MM.1S (cell line): ENCODE results near the gene CCDC69.

Experiments
- DNase-seq: peaks from one replicate; pipeline ENCODE4 v3.0.0-alpha.2; 2015
- H2AFZ ChIP-seq: fragments of 300-600 bp; sonication (generic); 2 replicates; pipeline ENCODE4 v1.6.0; 2016; ENCODE audit warnings: antibody characterized with exemption, low read length
- H3F3A ChIP-seq: fragments of 300-600 bp; sonication (generic); 2 replicates; pipeline ENCODE4 v1.6.1; 2016; ENCODE audit warnings: mild to moderate bottlenecking, antibody characterized with exemption, low read length, moderate library complexity, mixed read lengths; ENCODE audit not compliant: insufficient read depth
- H3K27ac ChIP-seq: fragments of 300-600 bp; sonication (generic); 2 replicates; pipeline ENCODE4 v1.5.1; 2016; ENCODE audit warnings: mild to moderate bottlenecking, low read length
- H3K27me3 ChIP-seq: fragments of 300-600 bp; sonication (generic); replicated peaks from 2 replicates; pipeline ENCODE4 v1.6.0; 2016; ENCODE audit warnings: low read length; ENCODE audit not compliant: insufficient read depth
- H3K36me3 ChIP-seq: fragments of 300-600 bp; sonication (generic); replicated peaks from 2 replicates; pipeline ENCODE4 v1.6.1; 2016; ENCODE audit warnings: mild to moderate bottlenecking, low read length, mixed read lengths; ENCODE audit not compliant: insufficient read depth
- H3K4me1 ChIP-seq: fragments of 300-600 bp; sonication (generic); 2 replicates; pipeline ENCODE4 v1.6.1; 2016; ENCODE audit warnings: low read length, mixed read lengths
- H3K4me2 ChIP-seq: fragments of 300-600 bp; sonication (generic); 2 replicates; pipeline ENCODE4 v1.6.0; 2016; ENCODE audit warnings: low read depth, low read length
- H3K4me3 ChIP-seq: fragments of 300-600 bp; sonication (generic); 2 replicates; pipeline ENCODE4 v1.5.1; 2016; ENCODE audit warnings: low read length, mixed read lengths
- H3K79me2 ChIP-seq: fragments of 300-600 bp; sonication (generic); 2 replicates; pipeline ENCODE4 v1.6.1; 2016; ENCODE audit warnings: mixed run types, low read length, mixed read lengths
- H3K9ac ChIP-seq: fragments of 300-600 bp; sonication (generic); 2 replicates; pipeline ENCODE4 v1.6.1; 2016; ENCODE audit warnings: low read length, mixed read lengths
- H3K9me2 ChIP-seq: fragments of 300-600 bp; sonication (generic); replicated peaks from 2 replicates; pipeline ENCODE4 v1.6.1; 2016; ENCODE audit warnings: mild to moderate bottlenecking, low read length, mixed read lengths; ENCODE audit not compliant: insufficient read depth
- H3K9me3 ChIP-seq: fragments of 300-600 bp; sonication (generic); replicated peaks from 2 replicates; pipeline ENCODE4 v1.6.1; 2016; ENCODE audit warnings: mild to moderate bottlenecking, low read length, mixed read lengths; ENCODE audit not compliant: insufficient read depth
- H4K20me1 ChIP-seq: fragments of 300-600 bp; sonication (generic); 2 replicates; pipeline ENCODE4 v1.6.1; 2016; ENCODE audit warnings: mild to moderate bottlenecking, low read length, moderate library complexity, mixed read lengths; ENCODE audit not compliant: insufficient read depth
- EZH2 ChIP-seq: fragments of 300-600 bp; sonication (generic); optimal IDR thresholded peaks from 2 replicates; pipeline ENCODE3; 2017; ENCODE audit warnings: low read depth, mild to moderate bottlenecking, antibody characterized with exemption, low read length, mixed read lengths
- EZH2phosphoT487 ChIP-seq: fragments of 300-600 bp; sonication (generic); IDR thresholded peaks from 2 replicates; pipeline ENCODE4 v1.6.1; 2018; ENCODE audit warnings: antibody characterized with exemption, low read length
- TF ChIP-seq, protein P1 (sequence below): fragments of 300-600 bp; sonication (generic); IDR thresholded peaks from 2 replicates; pipeline ENCODE4 v1.5.1; 2016; ENCODE audit warnings: antibody characterized with exemption, low read length, mixed read lengths

The CCDC69 gene

DNA sequence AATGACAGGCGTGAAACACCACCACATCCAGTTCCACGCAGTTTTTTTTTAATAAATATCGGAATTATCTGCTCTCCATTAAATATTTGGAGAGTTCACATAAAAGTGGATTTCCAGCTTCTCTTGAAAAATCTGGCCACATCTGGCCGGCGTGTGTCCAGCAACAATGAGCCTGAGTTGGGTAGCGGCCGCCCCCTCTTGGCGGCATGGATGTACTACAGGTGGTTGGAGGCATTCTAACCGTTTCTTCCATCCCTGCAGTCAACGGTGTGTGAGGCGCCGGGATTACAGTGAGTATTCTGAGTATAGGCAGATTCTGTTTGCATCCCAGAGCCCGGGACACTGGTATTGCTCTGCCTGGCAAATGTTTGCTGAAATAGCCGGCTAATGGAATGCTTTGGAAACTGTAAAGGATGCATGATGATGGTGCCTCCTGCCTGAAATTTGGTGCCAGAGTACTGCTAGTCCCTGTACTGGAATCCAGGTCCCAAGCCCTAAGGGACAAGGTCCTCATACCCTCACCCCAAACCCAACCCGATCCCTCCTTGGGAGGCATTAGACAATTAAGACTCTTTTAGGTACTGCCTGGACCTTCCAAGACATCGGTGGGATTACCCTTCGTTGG is 15.5 kb upstream of the CCDC69 start:
- H4K20me1 ChIP-seq: no peaks in the 10 kb centered on the region
- H2AFZ ChIP-seq: peak overlapping the region; percentile 76; the same call in 1 of the 2 replicates
- no peaks in the 10 kb centered on the region for H3K9me2 ChIP-seq
- TF ChIP-seq, protein P1, sequence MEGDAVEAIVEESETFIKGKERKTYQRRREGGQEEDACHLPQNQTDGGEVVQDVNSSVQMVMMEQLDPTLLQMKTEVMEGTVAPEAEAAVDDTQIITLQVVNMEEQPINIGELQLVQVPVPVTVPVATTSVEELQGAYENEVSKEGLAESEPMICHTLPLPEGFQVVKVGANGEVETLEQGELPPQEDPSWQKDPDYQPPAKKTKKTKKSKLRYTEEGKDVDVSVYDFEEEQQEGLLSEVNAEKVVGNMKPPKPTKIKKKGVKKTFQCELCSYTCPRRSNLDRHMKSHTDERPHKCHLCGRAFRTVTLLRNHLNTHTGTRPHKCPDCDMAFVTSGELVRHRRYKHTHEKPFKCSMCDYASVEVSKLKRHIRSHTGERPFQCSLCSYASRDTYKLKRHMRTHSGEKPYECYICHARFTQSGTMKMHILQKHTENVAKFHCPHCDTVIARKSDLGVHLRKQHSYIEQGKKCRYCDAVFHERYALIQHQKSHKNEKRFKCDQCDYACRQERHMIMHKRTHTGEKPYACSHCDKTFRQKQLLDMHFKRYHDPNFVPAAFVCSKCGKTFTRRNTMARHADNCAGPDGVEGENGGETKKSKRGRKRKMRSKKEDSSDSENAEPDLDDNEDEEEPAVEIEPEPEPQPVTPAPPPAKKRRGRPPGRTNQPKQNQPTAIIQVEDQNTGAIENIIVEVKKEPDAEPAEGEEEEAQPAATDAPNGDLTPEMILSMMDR: peak; percentile 91
- TF ChIP-seq EZH2 (no peak), EZH2phosphoT487 (no peak)
- H3K27ac ChIP-seq: peak overlapping the region; percentile 60; the same call in 1 of the 2 replicates
- peak overlapping the region; percentile 92; the same call in 1 of the 2 replicates for H3K4me2 ChIP-seq
- DNase-seq: peak; percentile 76
- H3K4me1 ChIP-seq: peaks cover 21% of the 10 kb centered on the region
- H3K4me3 ChIP-seq: peak overlapping the region; percentile 65
- H3K9ac ChIP-seq: no peak overlapping the region
- H3K9me3 ChIP-seq: no peaks in the 10 kb centered on the region
- H3K79me2 ChIP-seq: no peaks in the 10 kb centered on the region
- no peaks in the 10 kb centered on the region for H3K36me3 ChIP-seq
- H3F3A ChIP-seq: peaks cover 20% of the 10 kb centered on the region
- no peaks in the 10 kb centered on the region for H3K27me3 ChIP-seq

DNA sequence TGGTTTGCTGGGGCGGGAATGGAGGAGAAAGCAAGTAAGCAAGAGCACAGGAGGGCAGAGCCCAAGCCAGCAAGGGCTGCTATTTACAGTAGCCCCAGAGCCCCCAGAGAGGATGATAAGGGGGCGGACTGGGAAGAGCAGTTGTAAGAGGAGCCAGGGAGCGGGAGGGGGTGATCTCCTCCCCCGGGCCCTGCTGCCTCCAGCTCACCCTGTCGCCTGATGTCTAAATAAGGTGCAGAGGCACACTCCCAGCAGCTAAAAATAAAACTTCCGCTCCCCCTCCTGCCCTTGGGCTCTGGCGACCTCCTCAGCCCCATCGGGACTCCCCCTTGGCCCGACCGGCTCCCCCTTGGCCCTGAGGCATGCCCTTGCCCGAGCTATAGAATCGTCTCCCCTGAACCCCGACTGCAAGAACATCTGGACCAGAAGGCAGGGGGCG is 14.4 kb upstream of the CCDC69 start:
- H3K27ac ChIP-seq: peak overlapping the region; percentile 60; the same call in 1 of the 2 replicates
- peak; percentile 73 for DNase-seq

DNA sequence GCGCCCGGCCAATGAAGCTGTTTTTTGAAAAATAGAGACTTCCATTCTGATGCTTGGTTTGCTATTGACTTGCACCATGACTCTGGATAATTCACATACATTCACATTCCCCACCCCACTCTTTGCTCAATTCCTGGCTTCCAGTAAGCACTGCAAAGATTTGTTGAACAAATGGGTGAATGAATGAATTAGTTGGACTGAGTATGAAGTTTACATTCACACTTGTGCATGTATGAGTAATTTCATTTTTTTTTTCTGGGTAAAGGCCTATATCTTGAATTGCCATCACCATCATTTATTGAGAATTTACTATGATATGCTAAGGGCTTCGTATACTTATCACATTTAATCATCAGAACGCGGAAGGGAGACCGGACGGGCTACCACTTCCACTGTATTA is 13.8 kb upstream of the CCDC69 start:
- H3K4me1 ChIP-seq: peaks cover 33% of the 10 kb centered on the region
- H3K79me2 ChIP-seq: no peaks in the 10 kb centered on the region
- H3K36me3 ChIP-seq: no peaks in the 10 kb centered on the region
- TF ChIP-seq, protein P1: no peak
- H3K27ac ChIP-seq: peak overlapping the region; percentile 60; the same call in 1 of the 2 replicates
- peak overlapping the region; percentile 92 for H3K4me2 ChIP-seq
- peaks cover 36% of the 10 kb centered on the region for H3F3A ChIP-seq
- H3K9me2 ChIP-seq: no peaks in the 10 kb centered on the region
- H3K9ac ChIP-seq: peak overlapping the region; percentile 41
- no peak for DNase-seq
- H2AFZ ChIP-seq: peak overlapping the region; percentile 76
- no peaks in the 10 kb centered on the region for H3K9me3 ChIP-seq
- H3K4me3 ChIP-seq: peak overlapping the region; percentile 65
- no peaks in the 10 kb centered on the region for H4K20me1 ChIP-seq
- no peaks in the 10 kb centered on the region for H3K27me3 ChIP-seq

More for the DNA sequence above, 14.4 kb upstream of the CCDC69 start:
- Histone ChIP-seq H3K27me3 (no peaks in the 10 kb centered on the region), H4K20me1 (no peaks in the 10 kb centered on the region), H3K4me3 (peak overlapping the region; percentile 65), H3K4me2 (peak overlapping the region; percentile 92), H3K9me3 (no peaks in the 10 kb centered on the region), H2AFZ (peak overlapping the region; percentile 76), H3F3A (peaks cover 30% of the 10 kb centered on the region), H3K79me2 (no peaks in the 10 kb centered on the region), H3K9me2 (no peaks in the 10 kb centered on the region), H3K9ac (peak overlapping the region; percentile 41), H3K36me3 (no peaks in the 10 kb centered on the region), H3K4me1 (peaks cover 27% of the 10 kb centered on the region)
- TF ChIP-seq, protein P1: 0 out of 2 replicates have a peak, but pooled peaks have one; percentile 9
- no peak for TF ChIP-seq EZH2phosphoT487
